ENCODE measurements around the gene CABLES2.

CABLES2 gene

GRCh38 chr20:62350629-62351422 is 56.3 kb downstream of the CABLES2 start:
- DNase-seq (ENCODE audit: low read depth in 2 of 2) = no peak

- DNase-seq (ENCODE audit: low read depth in 2 of 2) = no peak
These were observed 56.9 kb downstream of the CABLES2 start for GRCh38 chr20:62350098-62350628.

- DNase-seq (ENCODE audit: low read depth in 2 of 2) = no peak
These were observed 57.5 kb downstream of the CABLES2 start for GRCh38 chr20:62349556-62350097.

GRCh38 chr20:62348604-62349003 is 58.5 kb downstream of the CABLES2 start:
- DNase-seq (ENCODE audit: low read depth in 2 of 2) = no peak

GRCh38 chr20:62347445-62347844 is 59.6 kb downstream of the CABLES2 start:
- no peak for DNase-seq (ENCODE audit: low read depth in 2 of 2)

GRCh38 chr20:62347151-62347404 is 60.0 kb downstream of the CABLES2 start:
- no peak for DNase-seq (ENCODE audit: low read depth in 2 of 2)

GRCh38 chr20:62346398-62347150 is 60.5 kb downstream of the CABLES2 start:
- no peak for DNase-seq (ENCODE audit: low read depth in 2 of 2)

- DNase-seq (ENCODE audit: low read depth in 2 of 2) = no peak
These were observed 61.3 kb downstream of the CABLES2 start for GRCh38 chr20:62345681-62346370.

GRCh38 chr20:62344782-62345181 is 62.3 kb downstream of the CABLES2 start:
- DNase-seq (ENCODE audit: low read depth in 2 of 2) = no peak

- no peak for DNase-seq (ENCODE audit: low read depth in 2 of 2)
These were observed 63.0 kb downstream of the CABLES2 start for GRCh38 chr20:62344092-62344491.

- DNase-seq (ENCODE audit: low read depth in 2 of 2) = no peak
These were observed 64.2 kb downstream of the CABLES2 start for GRCh38 chr20:62342910-62343309.

- DNase-seq (ENCODE audit: low read depth in 2 of 2) = no peak
These were observed 67.4 kb downstream of the CABLES2 start for GRCh38 chr20:62339647-62340062.
